ENCODE results near the gene ANGPTL5.

DNA sequence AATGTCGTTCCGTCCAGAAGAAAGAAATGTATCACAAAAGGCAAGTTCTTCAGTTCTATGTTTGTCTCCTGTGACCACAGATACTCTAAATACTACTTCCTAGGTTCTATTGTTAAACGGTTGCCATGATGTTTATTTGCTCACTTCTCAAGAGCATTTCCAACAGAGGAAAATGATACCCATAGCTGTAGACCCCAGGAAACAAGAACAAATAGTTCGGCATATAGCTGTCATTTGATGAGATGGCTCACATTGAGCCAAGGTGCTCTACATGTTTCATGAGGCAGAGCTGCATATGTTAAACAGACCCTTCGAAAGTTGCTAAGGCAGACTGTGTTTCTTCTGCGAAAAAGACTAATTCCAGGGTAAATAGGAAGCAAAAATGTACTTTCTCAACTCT is 15.4 kb upstream of the ANGPTL5 start:
- TF ChIP-seq EZH2 (IDR thresholded peaks at IDR 0.05; ENCODE audit: low read depth) = no peak
- TF ChIP-seq, protein P1, sequence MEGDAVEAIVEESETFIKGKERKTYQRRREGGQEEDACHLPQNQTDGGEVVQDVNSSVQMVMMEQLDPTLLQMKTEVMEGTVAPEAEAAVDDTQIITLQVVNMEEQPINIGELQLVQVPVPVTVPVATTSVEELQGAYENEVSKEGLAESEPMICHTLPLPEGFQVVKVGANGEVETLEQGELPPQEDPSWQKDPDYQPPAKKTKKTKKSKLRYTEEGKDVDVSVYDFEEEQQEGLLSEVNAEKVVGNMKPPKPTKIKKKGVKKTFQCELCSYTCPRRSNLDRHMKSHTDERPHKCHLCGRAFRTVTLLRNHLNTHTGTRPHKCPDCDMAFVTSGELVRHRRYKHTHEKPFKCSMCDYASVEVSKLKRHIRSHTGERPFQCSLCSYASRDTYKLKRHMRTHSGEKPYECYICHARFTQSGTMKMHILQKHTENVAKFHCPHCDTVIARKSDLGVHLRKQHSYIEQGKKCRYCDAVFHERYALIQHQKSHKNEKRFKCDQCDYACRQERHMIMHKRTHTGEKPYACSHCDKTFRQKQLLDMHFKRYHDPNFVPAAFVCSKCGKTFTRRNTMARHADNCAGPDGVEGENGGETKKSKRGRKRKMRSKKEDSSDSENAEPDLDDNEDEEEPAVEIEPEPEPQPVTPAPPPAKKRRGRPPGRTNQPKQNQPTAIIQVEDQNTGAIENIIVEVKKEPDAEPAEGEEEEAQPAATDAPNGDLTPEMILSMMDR (conservative IDR thresholded peaks at IDR 0.05) = no peak
